ENCODE measurements around the gene RNF8. TPM values are rescaled to one million over a fixed set of nuclear protein-coding genes. Genes with fewer than 3 reads are reported as not detected.
"Not testable (repeated sequence)": the region's sequence is repeated elsewhere in the genome, so short reads cannot be mapped to it uniquely, and the experiment has no call there.

Gene RNF8
- total RNA-seq, 2 experiments from 2014 or later, result 23.1 to 25.2 TPM

- no peak for DNase-seq
- Mint-ChIP-seq H3K27ac (peak overlapping the region; percentile 97), H3K4me1 (peaks cover 41% of the 10 kb centered on the region), H3K9me3 (peaks cover 2% of the 10 kb centered on the region), H3K27me3 (peaks cover 14% of the 10 kb centered on the region), H3K36me3 (ENCODE audit: low read depth) (peaks cover 16% of the 10 kb centered on the region), H3K4me3 (peak overlapping the region; percentile 85)
- POLR2A ChIA-PET, result interaction anchor here (0.6 to 0.8 kb wide), 2 partner anchors 85 to 1271 kb away, joined by 3 read pairs; no protein-coding TSS in a partner anchor
- CTCF ChIA-PET, result no interaction called here
Observed at GRCh38 chr6:37432590-37432915, 78.8 kb downstream of the RNF8 start.

- Mint-ChIP-seq H3K27ac (peak within 1 kb of the TSS; percentile 97), H3K4me3 (peak within 1 kb of the TSS; percentile 85), H3K36me3 (ENCODE audit: low read depth) (peaks cover 21% of the 10 kb centered on the region), H3K4me1 (peaks cover 46% of the 10 kb centered on the region), H3K27me3 (peaks cover 9% of the 10 kb centered on the region), H3K9me3 (peaks cover 2% of the 10 kb centered on the region)
- ChIA-PET CTCF (interaction anchor here (1.2 kb wide), 1 partner anchor 411 kb away, joined by 3 read pairs; no protein-coding TSS in a partner anchor), POLR2A (interaction anchor here (0.6 to 0.8 kb wide), 3 partner anchors 18 to 1270 kb away, joined by 3 to 7 read pairs (median 4); no protein-coding TSS in a partner anchor)
- peak; percentile 98 for DNase-seq
Observed at GRCh38 chr6:37432916-37433656, 79.3 kb downstream of the RNF8 start, which contains the start of gene CMTR1. Gene CMTR1 (plus strand): TSS chr6:37433221. CDS start chr6:37435630, 2,409 bp downstream.

GRCh38 chr6:37433657-37434271 is 80.0 kb downstream of the RNF8 start:
- CTCF ChIA-PET, result interaction anchor here (1.2 kb wide), 2 partner anchors 412 to 416 kb away, joined by 3 read pairs; no protein-coding TSS in a partner anchor
- Mint-ChIP-seq H3K9me3 (peaks cover 2% of the 10 kb centered on the region), H3K27ac (peak overlapping the region; percentile 97), H3K36me3 (ENCODE audit: low read depth) (peaks cover 21% of the 10 kb centered on the region), H3K4me1 (peaks cover 48% of the 10 kb centered on the region), H3K4me3 (peak overlapping the region; percentile 85), H3K27me3 (peaks cover 3% of the 10 kb centered on the region)
- POLR2A ChIA-PET, result interaction anchor here (0.6 to 0.7 kb wide), 4 partner anchors 18 to 1180 kb away, joined by 4 to 7 read pairs (median 5); no protein-coding TSS in a partner anchor
- DNase-seq, result peak; percentile 56

- POLR2A ChIA-PET, result no interaction called here
- CTCF ChIA-PET, result interaction anchor here (0.7 to 1.2 kb wide), 2 partner anchors 16 to 418 kb away, joined by 3 read pairs; no protein-coding TSS in a partner anchor
- peaks cover 27% of the 10 kb centered on the region for H3K36me3 Mint-ChIP-seq (ENCODE audit: low read depth)
- H3K4me1 Mint-ChIP-seq, result peaks cover 55% of the 10 kb centered on the region
- no peak for DNase-seq
- H3K4me3 Mint-ChIP-seq, result peak overlapping the region; percentile 25
- no peaks in the 10 kb centered on the region for H3K27me3 Mint-ChIP-seq
- H3K27ac Mint-ChIP-seq, result peak overlapping the region; percentile 97
- H3K9me3 Mint-ChIP-seq, result no peaks in the 10 kb centered on the region
Observed at GRCh38 chr6:37435373-37435772, 81.6 kb downstream of the RNF8 start.

- Mint-ChIP-seq H3K27me3 (no peaks in the 10 kb centered on the region), H3K4me3 (peak overlapping the region; percentile 25), H3K36me3 (ENCODE audit: low read depth) (peaks cover 30% of the 10 kb centered on the region), H3K27ac (no peak overlapping the region), H3K9me3 (no peaks in the 10 kb centered on the region), H3K4me1 (peaks cover 59% of the 10 kb centered on the region)
- ChIA-PET CTCF (no interaction called here), POLR2A (no interaction called here)
- DNase-seq, result no peak
Observed at GRCh38 chr6:37435816-37436215, 82.0 kb downstream of the RNF8 start.

GRCh38 chr6:37438930-37439329 is 85.1 kb downstream of the RNF8 start:
- peaks cover 70% of the 10 kb centered on the region for H3K4me1 Mint-ChIP-seq
- H3K27ac Mint-ChIP-seq, result no peak overlapping the region
- no peak for DNase-seq
- POLR2A ChIA-PET, result interaction anchor here (0.6 kb wide), 1 partner anchor 119 kb away, joined by 3 read pairs; no protein-coding TSS in a partner anchor
- no peak overlapping the region for H3K4me3 Mint-ChIP-seq
- no peaks in the 10 kb centered on the region for H3K27me3 Mint-ChIP-seq
- CTCF ChIA-PET, result interaction anchor here (1.1 kb wide), 1 partner anchor 29 kb away, joined by 4 read pairs; no protein-coding TSS in a partner anchor
- H3K9me3 Mint-ChIP-seq, result no peaks in the 10 kb centered on the region
- H3K36me3 Mint-ChIP-seq (ENCODE audit: low read depth), result peaks cover 42% of the 10 kb centered on the region

GRCh38 chr6:37441651-37442050 is 87.9 kb downstream of the RNF8 start:
- Mint-ChIP-seq H3K9me3 (no peaks in the 10 kb centered on the region), H3K4me3 (no peak overlapping the region), H3K4me1 (peaks cover 50% of the 10 kb centered on the region), H3K36me3 (ENCODE audit: low read depth) (peaks cover 57% of the 10 kb centered on the region), H3K27ac (peak overlapping the region; percentile 87), H3K27me3 (no peaks in the 10 kb centered on the region)
- CTCF ChIA-PET, result no interaction called here
- POLR2A ChIA-PET, result no interaction called here
- DNase-seq, result no peak

GRCh38 chr6:37442416-37443215 is 88.8 kb downstream of the RNF8 start:
- Mint-ChIP-seq H3K27ac (peak overlapping the region; percentile 93), H3K9me3 (no peaks in the 10 kb centered on the region), H3K36me3 (ENCODE audit: low read depth) (peaks cover 58% of the 10 kb centered on the region), H3K4me1 (peaks cover 43% of the 10 kb centered on the region), H3K4me3 (peak overlapping the region; percentile 79), H3K27me3 (no peaks in the 10 kb centered on the region)
- POLR2A ChIA-PET, result no interaction called here
- CTCF ChIA-PET, result interaction anchor here (0.7 to 1.3 kb wide), 5 partner anchors 12 to 446 kb away, joined by 3 read pairs; no protein-coding TSS in a partner anchor
- DNase-seq, result no peak

- Mint-ChIP-seq H3K36me3 (ENCODE audit: low read depth) (peaks cover 55% of the 10 kb centered on the region), H3K4me3 (peak overlapping the region; percentile 79), H3K27ac (peak overlapping the region; percentile 93), H3K4me1 (peaks cover 39% of the 10 kb centered on the region)
- POLR2A ChIA-PET, H3K9me3 Mint-ChIP-seq, DNase-seq, H3K27me3 Mint-ChIP-seq: not testable (repeated sequence)
- CTCF ChIA-PET, result interaction anchor here (0.7 to 1.3 kb wide), 5 partner anchors 11 to 446 kb away, joined by 3 read pairs; no protein-coding TSS in a partner anchor
Observed at GRCh38 chr6:37443216-37443542, 89.4 kb downstream of the RNF8 start.

Other genes starting within 250 kb of the RNF8 start
- 100 to 1,000 TPM; 393 to 412 TPM for gene PIM1, start 183.8 kb upstream of the RNF8 start, total RNA-seq
- gene TBC1D22B, start 96.2 kb upstream of the RNF8 start, total RNA-seq, result 10 to 100 TPM; 15.3 to 16.6 TPM
- gene TMEM217, start 95.8 kb upstream of the RNF8 start, total RNA-seq, result 1 to 10 TPM in 1 of 2 experiments, under 1 TPM in 1; 0.92 to 1.3 TPM
- 10 to 100 TPM; 90.9 to 92.5 TPM for gene CMTR1, start 79.2 kb downstream of the RNF8 start, total RNA-seq
- 10 to 100 TPM; 54.8 to 60.9 TPM for gene CCDC167, start 145.9 kb downstream of the RNF8 start, total RNA-seq

Data from activated CD4-positive, alpha-beta T cell treated with anti-CD3 and anti-CD28 coated beads, Interleukin-2, amount 10 ng/mL, durations not matched to agents 7 days and 5 days (primary cell).